Body of pancreas (tissue), 4 donors: ENCODE results near the gene TTC33. TPM values are rescaled to one million over a fixed set of nuclear protein-coding genes. Genes with fewer than 3 reads are reported as not detected.

Experiments used
- ATAC-seq: fragments of 150-250 bp; one replicate; pipeline ENCODE4 v1.9.1; 2016
- DNase-seq, 4 donors: peaks; one replicate each; pipeline ENCODE4 v3.0.0-alpha.2; 2019
- H3K27ac ChIP-seq, 4 donors: fragments of 200-600 bp; sonication (generic); 1 replicate in 3 of 4; 2 replicates in 1 of 4; pipeline versions ENCODE4 v1.5.1 to v1.6.1; 2016 to 2019; ENCODE audit warnings: mild to moderate bottlenecking in 1 of 4, mixed read lengths in 1 of 4, moderate library complexity in 1 of 4
- H3K27me3 ChIP-seq, 2 donors: fragments of 200-600 bp; sonication (generic); one replicate each; pipeline ENCODE4 v1.6.0; 2016; ENCODE audit warnings: mild to moderate bottlenecking in 1 of 2
- H3K36me3 ChIP-seq, 2 donors: fragments of 200-600 bp; sonication (generic); replicated peaks in 1 of 2; 2 replicates each; pipeline ENCODE4 v1.5.1; 2016; ENCODE audit warnings: low read depth in 2 of 2; ENCODE audit not compliant: insufficient read depth in 1 of 2
- H3K4me1 ChIP-seq: fragments of 200-600 bp; sonication (generic); one replicate; pipeline ENCODE4 v1.6.0; 2016
- H3K4me3 ChIP-seq, 2 donors: fragments of 200-600 bp; sonication (generic); 1 replicate in 1 of 2; 2 replicates in 1 of 2; pipeline ENCODE4 v1.5.1; 2016 to 2019
- H3K9me3 ChIP-seq, 3 donors: fragments of 200-600 bp; sonication (generic); 1 replicate in 2 of 3; 2 replicates in 1 of 3; pipeline ENCODE4 v1.5.1; 2016
- CTCF ChIP-seq, 7 experiments: fragments of 450-650 bp in 4 of 7; fragments of 200-600 bp in 3 of 7; sonication (generic) in 3 of 7; IDR thresholded peaks; one replicate each; pipeline ENCODE4 v1.5.1; 2016 to 2019; ENCODE audit warnings: antibody characterized with exemption in 7 of 7
- POLR2A ChIP-seq, 3 donors: fragments of 450-650 bp; IDR thresholded peaks; one replicate each; pipeline ENCODE4 v1.6.1; 2016; ENCODE audit warnings: antibody characterized with exemption in 3 of 3, mild to moderate bottlenecking in 2 of 3
- WGBS, 2 donors: methylation state at CpG; one replicate each; pipeline ENCODE4 v1.1.5; 2017; 5-methylcytosine and 5-hydroxymethylcytosine counted together
- intact Hi-C: fragments of 100-400 bp; cut with DNase I; formaldehyde crosslinking; loops from one replicate; pipeline ENCODE4 v1.15.1; 2023
- small RNA-seq: library from RNA; depleted of rRNA; stranded (forward); fragments of <200 nt; gene quantifications from one replicate; pipeline ENCODE3, GENCODE V24; 2016
- total RNA-seq, 2 donors: library from RNA; depleted of rRNA; stranded (reverse); fragments of >200 nt; gene quantifications; one replicate each; pipeline ENCODE4 v1.1.0, GENCODE V29; 2016

The TTC33 gene
- total RNA-seq, 2 donors from 2014 or later: 2.3 to 9.3 TPM

GRCh38 chr5:40464511-40464910 is 291.2 kb downstream of the TTC33 start:
- Histone ChIP-seq H3K4me3 (no peak overlapping the region), H3K27ac (no peak overlapping the region), H3K4me1 (no peaks in the 10 kb centered on the region), H3K36me3 (no peaks in the 10 kb centered on the region), H3K27me3 (no peaks in the 10 kb centered on the region), H3K9me3 (no peaks in the 10 kb centered on the region)
- DNase-seq: no peak
- no peak for ATAC-seq
- no peak for TF ChIP-seq POLR2A (IDR thresholded peaks at IDR 0.05)
- TF ChIP-seq CTCF (IDR thresholded peaks at IDR 0.05): no peak
- intact Hi-C loops: no loop called here
- WGBS, 2 donors: 74 to 77% methylated on average over 4 of the region's 4 CpGs

Small RNA genes lying within 50 kb of the gene (small RNA-seq; reads per million reads assigned to genes)
- gene RF00092 (not detected), gene RF00191 (not detected)

Other genes starting within 250 kb of the TTC33 start
- 10 to 100 TPM; 25.9 to 38.9 TPM for gene PTGER4, start 76.0 kb downstream of the TTC33 start, total RNA-seq
- gene PRKAA1, start 42.4 kb upstream of the TTC33 start, total RNA-seq: 10 to 100 TPM; 53.2 to 70.9 TPM
- gene RPL37, start 79.3 kb upstream of the TTC33 start, total RNA-seq: 100 to 1,000 TPM; 126 to 256 TPM
- 1 to 10 TPM; 5.4 to 5.6 TPM for gene CARD6, start 85.4 kb upstream of the TTC33 start, total RNA-seq
- gene C7, start 153.5 kb upstream of the TTC33 start, total RNA-seq: 100 to 1,000 TPM; 288 to 392 TPM